ENCODE results near the gene CEP192. TPM values are rescaled to one million over a fixed set of nuclear protein-coding genes. Genes with fewer than 3 reads are reported as not detected.

Gene CEP192
- total and polyA plus RNA-seq, 2 of the 4 experiments (the other 2 are of a cell fraction), result 17.2 to 29.0 TPM

DNA sequence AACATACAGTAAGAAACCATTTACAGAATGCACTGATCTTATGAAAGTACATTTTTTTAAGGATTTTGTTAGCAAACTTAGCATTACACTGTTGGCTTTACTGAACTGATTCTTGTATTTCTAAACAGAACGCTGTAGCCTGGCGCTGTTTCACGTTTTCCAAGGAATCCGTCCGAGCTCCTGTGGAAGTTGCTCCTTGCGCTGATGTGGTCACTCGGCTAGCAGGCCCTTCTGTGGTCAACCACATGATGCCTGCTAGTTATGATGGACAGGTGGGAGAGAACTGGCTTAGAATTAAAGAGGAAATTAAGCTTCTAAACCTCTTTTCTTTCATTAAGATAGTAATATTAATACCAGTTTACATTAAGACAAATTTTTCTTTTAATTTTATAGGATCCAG, 76.8 kb downstream of the CEP192 start:
- no peaks in the 10 kb centered on the region for H3K4me1 ChIP-seq (ENCODE audit: control insufficient read depth, insufficient read depth, low read length)
- no peaks in the 10 kb centered on the region for H3K9me3 ChIP-seq (ENCODE audit: control insufficient read depth, insufficient read depth, low read length)
- no peak overlapping the region for H3K56ac ChIP-seq (ENCODE audit: extremely low read depth, insufficient read depth, low read length)
- ATAC-seq (ENCODE audit: low read depth) (no peak), DNase-seq (no peak)
- no peak overlapping the region for H2BK120ac ChIP-seq (ENCODE audit: low read depth, low read length)
- H2BK20ac ChIP-seq (ENCODE audit: low read depth, low read length), result no peak overlapping the region
- ChIA-PET CTCF (no interaction called here), POLR2A (ENCODE audit: unreplicated experiment) (no interaction called here)
- H3K23ac ChIP-seq (ENCODE audit: low read depth, low read length), result no peak overlapping the region
- no peak overlapping the region for H3K18ac ChIP-seq (ENCODE audit: low read depth, low read length)
- H4K91ac ChIP-seq (ENCODE audit: insufficient read depth, low read depth, low read length), result no peak overlapping the region
- H3K9me1 ChIP-seq (ENCODE audit: insufficient read depth, low read length), result no peaks in the 10 kb centered on the region
- H3K9ac ChIP-seq (ENCODE audit: low read depth, low read length), result no peak overlapping the region
- H3K4me3 ChIP-seq (ENCODE audit: insufficient read depth, low read depth, low read length), result no peak overlapping the region
- whole genome bisulfite sequencing, 2 experiments (ENCODE audit: extremely low coverage in 2 of 2, insufficient read length in 1 of 2), result 93% methylated on average over 3 of the region's 7 CpGs; no CpG with 5 or more reads in 1 of the 2 experiments
- BruUV-seq (replicated peaks), result no TSS peak
- H3K36me3 ChIP-seq (ENCODE audit: control insufficient read depth, insufficient read depth, low read length), result peaks cover 27% of the 10 kb centered on the region
- no peak overlapping the region for H2AFZ ChIP-seq (replicated peaks; ENCODE audit: low read length, poor library complexity)
- no peak overlapping the region for H4K5ac ChIP-seq (ENCODE audit: low read depth, low read length)
- TF ChIP-seq RCOR1 (IDR thresholded peaks at IDR 0.05; ENCODE audit: insufficient replicate concordance, low read length) (no peak), BHLHE40 (IDR thresholded peaks at IDR 0.05; ENCODE audit: low read depth, low read length) (no peak), POLR2A (IDR thresholded peaks at IDR 0.05; ENCODE audit: low read depth, low read length) (no peak), SMC3 (IDR thresholded peaks at IDR 0.05; ENCODE audit: low read depth, low read length) (no peak), FOS (IDR thresholded peaks at IDR 0.05; ENCODE audit: low read depth, low read length) (no peak), ELK1 (IDR thresholded peaks at IDR 0.05; ENCODE audit: borderline replicate concordance, low read depth, low read length) (no peak), NFE2L2 (IDR thresholded peaks at IDR 0.05; ENCODE audit: low read depth, low read length) (no peak), CHD1 (IDR thresholded peaks at IDR 0.05; ENCODE audit: low read depth, low read length) (no peak)
- H3K27me3 ChIP-seq (ENCODE audit: control insufficient read depth, insufficient read depth, low read length), result no peaks in the 10 kb centered on the region
- no peak overlapping the region for H2BK5ac ChIP-seq (ENCODE audit: low read depth, low read length, poor library complexity, severe bottlenecking)
- no peak overlapping the region for H3K4ac ChIP-seq (ENCODE audit: low read depth, low read length)
- dilution Hi-C loops (cut with HindIII; ENCODE audit: low sequenced_read_pairs, unreplicated experiment), result no loop called here
- H2AK9ac ChIP-seq (replicated peaks; ENCODE audit: low read depth, low read length, poor library complexity), result no peak overlapping the region
- no peak overlapping the region for H2AK5ac ChIP-seq (ENCODE audit: low read depth, low read length)
- no peak overlapping the region for H3K14ac ChIP-seq (replicated peaks; ENCODE audit: low read depth, low read length)
- in situ Hi-C loops (cut with MboI; ENCODE audit: low sequenced_read_pairs), result no loop called here
- H3K79me1 ChIP-seq (ENCODE audit: low read depth in 1 of 2, low read length in 2 of 2), result peaks cover 7 to 11% of the 10 kb centered on the region in 2 experiments; a peak in 2 of 4 replicates
- H3K4me2 ChIP-seq (ENCODE audit: low read depth, low read length), result no peak overlapping the region
- H4K8ac ChIP-seq (ENCODE audit: low read depth in 2 of 2, low read length in 2 of 2), result no peak overlapping the region
- intact Hi-C loops (cut with micrococcal nuclease), result no loop called here
- H2BK15ac ChIP-seq (ENCODE audit: low read depth, low read length), result no peak overlapping the region
- no peak overlapping the region for H3K27ac ChIP-seq (ENCODE audit: insufficient read depth, low read length)
- H4K20me1 ChIP-seq (ENCODE audit: insufficient read depth, low read length), result no peaks in the 10 kb centered on the region

Data from IMR-90 (cell line).